SK-N-SH treated with all-trans-retinoic acid at 6 μM for 48 hours (cell line): ENCODE measurements around the gene DVL3.

Experiments
- CREB5 ChIP-seq: fragments of 250-450 bp; sonication (Bioruptor Pico); IDR thresholded peaks from 2 replicates; pipeline ENCODE4 v1.5.1; 2020; ENCODE audit warnings: low read depth, mild to moderate bottlenecking, moderate library complexity
- PATZ1 ChIP-seq: fragments of 250-450 bp; sonication (Bioruptor Pico); IDR thresholded peaks from 2 replicates; pipeline ENCODE4 v1.8.0; 2020; ENCODE audit warnings: mild to moderate bottlenecking, moderate library complexity, borderline replicate concordance
- PPARA ChIP-seq: fragments of 250-450 bp; sonication (Bioruptor Pico); IDR thresholded peaks from 2 replicates; pipeline ENCODE4 v1.5.0; 2020; ENCODE audit warnings: mild to moderate bottlenecking, borderline replicate concordance

- no peak for TF ChIP-seq PATZ1 (CRISPR knock-in tag)
- no peak for TF ChIP-seq PPARA (CRISPR knock-in tag)
- no peak for TF ChIP-seq CREB5 (CRISPR knock-in tag)
Observed at GRCh38 chr3:184192889-184193288, 37.7 kb downstream of the DVL3 start.
